Gastroesophageal sphincter (tissue), 3 donors: ENCODE data around the gene MYOG.

Experiments
- POLR2A ChIP-seq, 2 donors: fragments of 450-650 bp; IDR thresholded peaks; one replicate each; pipeline ENCODE4 v1.6.1; 2017; ENCODE audit warnings: antibody characterized with exemption in 2 of 2, mild to moderate bottlenecking in 2 of 2, moderate library complexity in 1 of 2
- POLR2AphosphoS5 ChIP-seq: sonication (generic); formaldehyde crosslinking; IDR thresholded peaks from one replicate; pipeline ENCODE4 v1.6.1; 2017; ENCODE audit warnings: antibody characterized with exemption
- TF ChIP-seq, protein P1 (sequence below), 4 experiments: fragments of 200-600 bp in 2 of 4; fragments of 450-650 bp in 2 of 4; sonication (generic) in 1 of 4; IDR thresholded peaks; one replicate each; pipeline ENCODE4 v1.5.1; 2017 to 2019; ENCODE audit warnings: antibody characterized with exemption in 4 of 4, mild to moderate bottlenecking in 2 of 4, moderate library complexity in 2 of 4

DNA sequence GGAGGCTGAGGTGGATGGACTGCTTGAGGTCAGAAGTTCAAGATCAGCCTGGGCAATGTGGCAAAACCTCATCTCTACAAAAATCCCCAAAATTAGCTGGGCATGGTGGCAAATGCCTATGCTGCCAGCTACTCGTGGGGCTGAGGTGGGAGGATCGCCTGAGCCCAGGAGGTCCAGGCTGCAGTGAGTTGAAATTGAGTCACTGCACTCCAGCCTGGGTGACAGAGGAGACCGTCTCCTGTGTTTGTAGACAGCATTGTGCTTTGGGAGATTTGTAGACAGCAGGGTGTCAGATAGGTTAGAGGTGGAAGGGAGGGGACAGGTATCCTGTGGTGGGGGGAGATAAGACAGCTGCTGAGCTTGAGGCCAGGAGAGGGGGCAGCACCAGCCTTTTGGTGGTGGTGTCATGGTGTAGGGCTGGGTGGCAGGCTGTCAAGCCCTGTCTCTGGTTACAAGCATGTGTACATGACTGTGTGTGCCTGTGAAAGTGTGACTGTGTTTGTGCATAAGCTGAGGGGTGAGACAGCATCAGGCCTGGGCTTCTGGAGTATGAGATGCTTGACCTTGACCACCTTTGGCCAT, 44.4 kb downstream of the MYOG start:
- TF ChIP-seq POLR2A (IDR thresholded peaks at IDR 0.05) (no peak), POLR2AphosphoS5 (no peak)
- TF ChIP-seq, protein P1, sequence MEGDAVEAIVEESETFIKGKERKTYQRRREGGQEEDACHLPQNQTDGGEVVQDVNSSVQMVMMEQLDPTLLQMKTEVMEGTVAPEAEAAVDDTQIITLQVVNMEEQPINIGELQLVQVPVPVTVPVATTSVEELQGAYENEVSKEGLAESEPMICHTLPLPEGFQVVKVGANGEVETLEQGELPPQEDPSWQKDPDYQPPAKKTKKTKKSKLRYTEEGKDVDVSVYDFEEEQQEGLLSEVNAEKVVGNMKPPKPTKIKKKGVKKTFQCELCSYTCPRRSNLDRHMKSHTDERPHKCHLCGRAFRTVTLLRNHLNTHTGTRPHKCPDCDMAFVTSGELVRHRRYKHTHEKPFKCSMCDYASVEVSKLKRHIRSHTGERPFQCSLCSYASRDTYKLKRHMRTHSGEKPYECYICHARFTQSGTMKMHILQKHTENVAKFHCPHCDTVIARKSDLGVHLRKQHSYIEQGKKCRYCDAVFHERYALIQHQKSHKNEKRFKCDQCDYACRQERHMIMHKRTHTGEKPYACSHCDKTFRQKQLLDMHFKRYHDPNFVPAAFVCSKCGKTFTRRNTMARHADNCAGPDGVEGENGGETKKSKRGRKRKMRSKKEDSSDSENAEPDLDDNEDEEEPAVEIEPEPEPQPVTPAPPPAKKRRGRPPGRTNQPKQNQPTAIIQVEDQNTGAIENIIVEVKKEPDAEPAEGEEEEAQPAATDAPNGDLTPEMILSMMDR (IDR thresholded peaks at IDR 0.05) = no peak
